WTC11 (cell line): Measurements from ENCODE around the gene RGCC.

Experiments
- ARID4B ChIP-seq: sonication (generic); formaldehyde crosslinking; IDR thresholded peaks from 2 replicates; pipeline ENCODE4 v1.8.0; 2023; ENCODE audit warnings: missing genetic modification reagents, mild to moderate bottlenecking, borderline replicate concordance
- JUN ChIP-seq: sonication (generic); formaldehyde crosslinking; IDR thresholded peaks from 2 replicates; pipeline ENCODE4 v1.8.0; 2023; ENCODE audit warnings: mild to moderate bottlenecking, missing genetic modification reagents
- PRDM15 ChIP-seq: sonication (generic); formaldehyde crosslinking; IDR thresholded peaks from 2 replicates; pipeline ENCODE4 v1.8.0; 2022; ENCODE audit warnings: missing genetic modification reagents
- TP53 ChIP-seq: sonication (generic); formaldehyde crosslinking; IDR thresholded peaks from 2 replicates; pipeline ENCODE4 v1.8.1; 2023; ENCODE audit warnings: mild to moderate bottlenecking, missing genetic modification reagents
- ZNF138 ChIP-seq: sonication (generic); formaldehyde crosslinking; conservative IDR thresholded peaks from 2 replicates; pipeline ENCODE4 v1.8.1; 2022; ENCODE audit warnings: mild to moderate bottlenecking, moderate library complexity, missing genetic modification reagents
- ZNF423 ChIP-seq: fragments of 250-450 bp; sonication (Bioruptor Pico); IDR thresholded peaks from 2 replicates; pipeline ENCODE4 v2.1.2; 2022; ENCODE audit warnings: mild to moderate bottlenecking, moderate library complexity
- TF ChIP-seq, protein P1 (sequence below): sonication (generic); formaldehyde crosslinking; IDR thresholded peaks from 2 replicates; pipeline ENCODE4 v1.8.0; 2022; ENCODE audit warnings: mild to moderate bottlenecking, missing genetic modification reagents
- TF ChIP-seq, protein P2 (sequence below): fragments of 200-600 bp; IDR thresholded peaks from 2 replicates; pipeline ENCODE4 v1.8.0; 2022; ENCODE audit warnings: antibody characterized with exemption
- TF ChIP-seq, protein P3 (sequence below): sonication (generic); formaldehyde crosslinking; IDR thresholded peaks from 2 replicates; pipeline ENCODE4 v1.8.1; 2023; ENCODE audit warnings: mild to moderate bottlenecking, missing genetic modification reagents, moderate library complexity
- TF ChIP-seq, protein P4 (sequence below): sonication (generic); formaldehyde crosslinking; IDR thresholded peaks from 2 replicates; pipeline ENCODE4 v1.8.1; 2022; ENCODE audit warnings: low read depth, missing genetic modification reagents, borderline replicate concordance

GRCh38 chr13:41492432-41493260 lies 35.3 kb downstream of the RGCC start:
- TF ChIP-seq, protein P1, sequence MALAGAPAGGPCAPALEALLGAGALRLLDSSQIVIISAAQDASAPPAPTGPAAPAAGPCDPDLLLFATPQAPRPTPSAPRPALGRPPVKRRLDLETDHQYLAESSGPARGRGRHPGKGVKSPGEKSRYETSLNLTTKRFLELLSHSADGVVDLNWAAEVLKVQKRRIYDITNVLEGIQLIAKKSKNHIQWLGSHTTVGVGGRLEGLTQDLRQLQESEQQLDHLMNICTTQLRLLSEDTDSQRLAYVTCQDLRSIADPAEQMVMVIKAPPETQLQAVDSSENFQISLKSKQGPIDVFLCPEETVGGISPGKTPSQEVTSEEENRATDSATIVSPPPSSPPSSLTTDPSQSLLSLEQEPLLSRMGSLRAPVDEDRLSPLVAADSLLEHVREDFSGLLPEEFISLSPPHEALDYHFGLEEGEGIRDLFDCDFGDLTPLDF, result no peak
- TF ChIP-seq, protein P2, sequence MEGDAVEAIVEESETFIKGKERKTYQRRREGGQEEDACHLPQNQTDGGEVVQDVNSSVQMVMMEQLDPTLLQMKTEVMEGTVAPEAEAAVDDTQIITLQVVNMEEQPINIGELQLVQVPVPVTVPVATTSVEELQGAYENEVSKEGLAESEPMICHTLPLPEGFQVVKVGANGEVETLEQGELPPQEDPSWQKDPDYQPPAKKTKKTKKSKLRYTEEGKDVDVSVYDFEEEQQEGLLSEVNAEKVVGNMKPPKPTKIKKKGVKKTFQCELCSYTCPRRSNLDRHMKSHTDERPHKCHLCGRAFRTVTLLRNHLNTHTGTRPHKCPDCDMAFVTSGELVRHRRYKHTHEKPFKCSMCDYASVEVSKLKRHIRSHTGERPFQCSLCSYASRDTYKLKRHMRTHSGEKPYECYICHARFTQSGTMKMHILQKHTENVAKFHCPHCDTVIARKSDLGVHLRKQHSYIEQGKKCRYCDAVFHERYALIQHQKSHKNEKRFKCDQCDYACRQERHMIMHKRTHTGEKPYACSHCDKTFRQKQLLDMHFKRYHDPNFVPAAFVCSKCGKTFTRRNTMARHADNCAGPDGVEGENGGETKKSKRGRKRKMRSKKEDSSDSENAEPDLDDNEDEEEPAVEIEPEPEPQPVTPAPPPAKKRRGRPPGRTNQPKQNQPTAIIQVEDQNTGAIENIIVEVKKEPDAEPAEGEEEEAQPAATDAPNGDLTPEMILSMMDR, result no peak
- TF ChIP-seq, protein P3, sequence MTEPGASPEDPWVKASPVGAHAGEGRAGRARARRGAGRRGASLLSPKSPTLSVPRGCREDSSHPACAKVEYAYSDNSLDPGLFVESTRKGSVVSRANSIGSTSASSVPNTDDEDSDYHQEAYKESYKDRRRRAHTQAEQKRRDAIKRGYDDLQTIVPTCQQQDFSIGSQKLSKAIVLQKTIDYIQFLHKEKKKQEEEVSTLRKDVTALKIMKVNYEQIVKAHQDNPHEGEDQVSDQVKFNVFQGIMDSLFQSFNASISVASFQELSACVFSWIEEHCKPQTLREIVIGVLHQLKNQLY, result no peak
- no peak for TF ChIP-seq TP53
- TF ChIP-seq, protein P4, sequence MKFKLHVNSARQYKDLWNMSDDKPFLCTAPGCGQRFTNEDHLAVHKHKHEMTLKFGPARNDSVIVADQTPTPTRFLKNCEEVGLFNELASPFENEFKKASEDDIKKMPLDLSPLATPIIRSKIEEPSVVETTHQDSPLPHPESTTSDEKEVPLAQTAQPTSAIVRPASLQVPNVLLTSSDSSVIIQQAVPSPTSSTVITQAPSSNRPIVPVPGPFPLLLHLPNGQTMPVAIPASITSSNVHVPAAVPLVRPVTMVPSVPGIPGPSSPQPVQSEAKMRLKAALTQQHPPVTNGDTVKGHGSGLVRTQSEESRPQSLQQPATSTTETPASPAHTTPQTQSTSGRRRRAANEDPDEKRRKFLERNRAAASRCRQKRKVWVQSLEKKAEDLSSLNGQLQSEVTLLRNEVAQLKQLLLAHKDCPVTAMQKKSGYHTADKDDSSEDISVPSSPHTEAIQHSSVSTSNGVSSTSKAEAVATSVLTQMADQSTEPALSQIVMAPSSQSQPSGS, result no peak
- TF ChIP-seq ZNF138, result no peak
- no peak for TF ChIP-seq PRDM15 (CRISPR knock-in tag)
- TF ChIP-seq ARID4B, result no peak
- no peak for TF ChIP-seq ZNF423 (CRISPR knock-in tag)
- TF ChIP-seq JUN (CRISPR knock-in tag), result no peak
